ENCODE results near the gene FSTL5.

FSTL5 gene

DNA sequence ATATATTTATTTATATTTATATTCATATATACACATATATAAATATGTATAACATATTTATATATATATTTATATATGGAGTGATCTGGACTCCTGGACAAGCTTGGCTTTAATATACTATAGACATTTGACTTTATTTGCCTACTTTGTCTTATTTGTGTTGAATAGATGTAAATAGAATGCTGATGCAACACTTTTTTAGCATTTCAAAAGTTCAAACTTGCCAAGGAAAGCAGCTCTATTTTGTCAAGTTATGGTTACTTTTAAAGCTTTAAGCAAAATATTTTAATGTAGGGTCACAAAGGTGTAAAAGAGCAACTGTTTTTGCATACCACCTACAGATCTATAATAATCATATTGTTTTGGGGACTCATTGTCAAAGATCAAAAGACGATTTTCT, 61.1 kb downstream of the FSTL5 start:
- H3K27ac ChIP-seq: no peak overlapping the region
- no peak for TF ChIP-seq ZFX (IDR thresholded peaks at IDR 0.05; ENCODE audit: borderline replicate concordance)

DNA sequence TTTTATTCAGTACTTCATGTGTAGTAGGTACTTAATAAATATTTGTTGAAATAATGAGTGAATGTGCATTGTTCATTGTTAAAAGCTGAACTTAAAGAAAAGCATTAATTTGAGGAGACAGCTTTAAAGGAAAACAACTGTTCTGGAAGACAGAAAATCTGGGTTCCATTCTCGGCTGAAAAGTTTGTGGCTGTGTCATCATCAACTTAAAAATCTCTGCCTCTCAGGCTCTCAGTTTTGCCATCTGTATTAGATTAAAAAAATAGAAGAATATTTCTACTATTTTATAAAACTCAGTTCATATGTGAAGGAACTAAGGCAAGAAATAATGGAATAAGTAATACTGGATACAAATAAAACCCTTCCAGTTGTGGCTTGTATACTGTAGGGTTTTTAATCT, 62.5 kb downstream of the FSTL5 start:
- no peak overlapping the region for H3K27ac ChIP-seq
- TF ChIP-seq ZFX (IDR thresholded peaks at IDR 0.05; ENCODE audit: borderline replicate concordance): no peak
- TF ChIP-seq, protein P1, sequence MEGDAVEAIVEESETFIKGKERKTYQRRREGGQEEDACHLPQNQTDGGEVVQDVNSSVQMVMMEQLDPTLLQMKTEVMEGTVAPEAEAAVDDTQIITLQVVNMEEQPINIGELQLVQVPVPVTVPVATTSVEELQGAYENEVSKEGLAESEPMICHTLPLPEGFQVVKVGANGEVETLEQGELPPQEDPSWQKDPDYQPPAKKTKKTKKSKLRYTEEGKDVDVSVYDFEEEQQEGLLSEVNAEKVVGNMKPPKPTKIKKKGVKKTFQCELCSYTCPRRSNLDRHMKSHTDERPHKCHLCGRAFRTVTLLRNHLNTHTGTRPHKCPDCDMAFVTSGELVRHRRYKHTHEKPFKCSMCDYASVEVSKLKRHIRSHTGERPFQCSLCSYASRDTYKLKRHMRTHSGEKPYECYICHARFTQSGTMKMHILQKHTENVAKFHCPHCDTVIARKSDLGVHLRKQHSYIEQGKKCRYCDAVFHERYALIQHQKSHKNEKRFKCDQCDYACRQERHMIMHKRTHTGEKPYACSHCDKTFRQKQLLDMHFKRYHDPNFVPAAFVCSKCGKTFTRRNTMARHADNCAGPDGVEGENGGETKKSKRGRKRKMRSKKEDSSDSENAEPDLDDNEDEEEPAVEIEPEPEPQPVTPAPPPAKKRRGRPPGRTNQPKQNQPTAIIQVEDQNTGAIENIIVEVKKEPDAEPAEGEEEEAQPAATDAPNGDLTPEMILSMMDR (IDR thresholded peaks at IDR 0.05): no peak

DNA sequence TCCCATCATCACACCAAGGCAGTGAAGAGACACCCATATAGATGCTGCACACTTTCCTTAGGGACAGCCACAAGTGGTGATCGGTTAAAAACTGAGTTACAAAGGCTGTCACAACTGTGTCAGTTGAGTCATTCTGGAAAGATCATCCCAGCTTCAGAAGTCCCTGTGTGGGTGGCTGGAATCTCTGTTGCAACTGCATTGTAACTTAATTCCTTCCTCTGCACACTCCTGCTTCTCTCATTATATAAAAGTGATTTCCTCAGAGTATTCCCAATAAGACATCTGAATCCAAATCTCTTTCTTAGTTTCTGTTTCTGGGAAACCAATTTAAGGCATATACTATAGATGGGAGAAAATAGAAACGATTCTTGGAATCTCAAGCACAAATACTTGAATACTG, 88.1 kb downstream of the FSTL5 start:
- H3K27ac ChIP-seq: no peak overlapping the region
- TF ChIP-seq, protein P1 (IDR thresholded peaks at IDR 0.05): no peak

DNA sequence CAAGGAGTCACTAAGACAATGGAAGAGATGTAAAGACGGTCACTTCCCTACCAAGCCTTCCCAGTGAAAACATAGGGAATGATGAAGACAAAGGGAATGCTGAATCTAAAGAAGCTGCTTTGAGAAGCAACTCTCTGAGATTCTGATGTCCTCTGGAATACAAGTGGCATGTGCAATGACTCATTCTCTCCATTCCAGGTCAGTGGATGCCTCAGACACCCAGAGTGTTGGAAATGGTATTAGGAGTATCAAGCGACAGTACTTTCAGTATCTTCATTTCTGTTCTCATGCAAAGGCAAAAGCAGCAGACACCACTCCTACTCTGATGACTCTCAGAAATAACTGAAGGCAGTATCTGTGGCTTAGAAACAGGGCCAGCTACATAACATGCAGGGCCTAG, 102.6 kb downstream of the FSTL5 start:
- H3K27ac ChIP-seq: no peak overlapping the region
- TF ChIP-seq, protein P1 (IDR thresholded peaks at IDR 0.05): no peak
- TF ChIP-seq ZFX (IDR thresholded peaks at IDR 0.05; ENCODE audit: borderline replicate concordance): no peak

DNA sequence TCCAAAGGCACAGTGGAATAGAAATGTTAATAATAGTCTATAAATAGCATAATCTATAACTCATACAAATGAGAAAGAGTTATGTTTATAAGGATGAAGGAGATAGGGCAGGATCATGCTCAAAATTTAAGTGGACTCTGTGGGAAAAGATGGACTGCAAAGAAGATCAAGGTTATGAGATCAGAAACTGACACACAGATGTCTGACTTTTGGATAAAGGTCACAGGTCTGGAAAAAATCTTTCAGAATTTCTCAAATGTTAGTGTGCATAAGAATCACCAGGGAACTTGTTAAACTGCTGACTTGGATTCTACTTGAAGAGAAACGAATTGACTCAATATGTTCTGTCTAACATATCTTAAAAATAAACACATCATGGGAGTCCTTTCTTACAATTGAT, 104.1 kb downstream of the FSTL5 start:
- TF ChIP-seq, protein P1 (IDR thresholded peaks at IDR 0.05): no peak
- no peak for TF ChIP-seq ZFX (IDR thresholded peaks at IDR 0.05; ENCODE audit: borderline replicate concordance)
- H3K27ac ChIP-seq: no peak overlapping the region

DNA sequence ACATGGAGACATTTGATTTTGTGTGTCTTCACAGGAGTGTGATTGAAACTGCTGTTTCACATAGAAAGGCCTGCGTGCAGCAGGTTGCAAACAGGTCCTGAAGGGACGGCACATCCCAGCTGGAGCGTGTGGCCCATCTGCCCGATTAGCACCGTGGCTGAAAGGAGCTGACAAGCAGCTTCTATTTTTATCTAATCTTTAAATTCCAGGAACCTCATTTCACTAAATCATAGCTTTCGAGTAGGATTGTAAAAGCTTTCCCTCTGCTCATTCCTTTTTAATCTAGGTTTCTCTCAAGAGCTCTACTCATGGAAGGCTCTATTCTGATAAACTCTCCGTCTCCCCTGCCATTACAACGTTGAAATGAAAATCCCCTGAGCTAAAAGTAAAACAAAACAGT, 106.8 kb downstream of the FSTL5 start:
- H3K27ac ChIP-seq: no peak overlapping the region
- TF ChIP-seq, protein P1 (IDR thresholded peaks at IDR 0.05): no peak
- no peak for TF ChIP-seq ZFX (IDR thresholded peaks at IDR 0.05; ENCODE audit: borderline replicate concordance)

DNA sequence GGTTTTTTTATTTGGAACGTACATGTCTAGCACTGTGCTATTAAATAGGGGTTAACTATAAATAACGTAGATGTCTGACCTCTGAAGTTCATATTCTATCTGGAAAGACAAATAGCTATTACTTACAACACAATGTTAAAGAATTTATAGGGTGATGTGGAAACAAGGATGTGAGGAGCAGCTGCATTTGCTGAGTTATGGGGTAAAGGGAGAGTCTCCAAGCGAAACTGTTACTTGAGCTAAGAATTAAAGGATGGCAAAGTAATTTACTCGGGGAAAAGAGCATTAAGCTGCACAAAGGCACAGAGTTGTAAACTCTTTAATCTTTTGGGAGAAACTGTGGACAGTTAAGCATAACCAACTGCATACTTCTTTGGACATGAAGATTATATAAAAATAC, 117.7 kb downstream of the FSTL5 start:
- H3K27ac ChIP-seq: no peak overlapping the region
- no peak for TF ChIP-seq ZFX (IDR thresholded peaks at IDR 0.05; ENCODE audit: borderline replicate concordance)
- TF ChIP-seq, protein P1 (IDR thresholded peaks at IDR 0.05): no peak

DNA sequence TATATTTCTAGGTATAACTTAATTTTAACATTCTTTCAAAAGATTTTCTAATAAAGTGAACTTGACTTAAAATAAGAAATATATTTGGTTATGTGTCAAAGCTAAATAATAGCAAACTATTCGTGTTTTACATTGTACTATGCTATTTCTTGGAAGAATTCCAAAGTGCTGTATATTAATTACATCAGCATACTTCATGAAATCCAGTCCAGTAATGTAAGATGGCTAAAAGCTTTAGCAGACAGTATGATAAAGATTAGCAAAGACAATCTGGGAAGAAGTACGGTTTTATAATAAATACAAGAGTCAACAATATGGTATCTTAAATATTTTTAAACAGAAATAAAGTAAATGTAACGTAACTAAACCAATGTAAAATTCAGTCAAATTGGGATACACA, 125.7 kb downstream of the FSTL5 start:
- H3K27ac ChIP-seq: no peak overlapping the region
- TF ChIP-seq, protein P1 (IDR thresholded peaks at IDR 0.05): no peak
- no peak for TF ChIP-seq ZFX (IDR thresholded peaks at IDR 0.05; ENCODE audit: borderline replicate concordance)
